Ecto neural progenitor cell (in vitro differentiated cells): ENCODE measurements around the gene PARP3.

Source experiments
- DNase-seq: peaks from one replicate; pipeline ENCODE4 v3.0.0-alpha.2; 2018; ENCODE audit warnings: low spot score

PARP3 gene

DNA sequence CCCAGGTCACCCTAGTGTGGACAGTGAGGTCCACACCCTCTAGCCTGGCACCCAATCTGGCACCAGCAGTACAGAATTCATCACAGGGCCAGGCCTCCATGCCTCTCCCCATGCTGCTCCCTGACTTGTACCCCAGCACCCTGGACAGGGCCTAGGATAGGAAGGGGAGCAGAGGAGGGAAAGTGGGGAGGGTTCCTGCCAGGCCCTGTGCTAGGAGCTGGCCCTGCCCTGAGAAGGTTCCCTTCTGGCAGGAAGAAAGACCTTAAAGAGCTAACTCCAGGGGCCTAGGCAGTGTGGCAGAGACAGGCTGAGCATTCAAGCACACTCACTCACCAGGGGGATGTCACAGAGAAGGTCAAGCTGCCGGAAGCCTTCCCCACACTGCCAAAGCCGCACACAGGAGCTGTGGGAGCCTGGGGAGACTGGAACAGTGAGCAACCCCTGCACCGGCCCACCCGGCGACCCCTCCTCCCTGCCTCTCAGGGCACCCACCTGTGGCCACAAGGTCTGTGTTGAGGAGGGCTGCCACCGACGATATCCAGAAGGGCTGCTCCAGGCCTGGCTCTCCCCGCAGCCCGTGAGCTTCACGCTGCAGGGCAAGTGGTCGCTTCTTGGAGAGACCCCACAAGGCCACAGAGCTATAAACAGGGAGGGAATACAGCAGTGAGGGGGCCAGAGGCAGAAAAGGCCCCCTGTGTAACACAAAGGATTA lies 7.9 kb upstream of the PARP3 start:
- no peak for DNase-seq

DNA sequence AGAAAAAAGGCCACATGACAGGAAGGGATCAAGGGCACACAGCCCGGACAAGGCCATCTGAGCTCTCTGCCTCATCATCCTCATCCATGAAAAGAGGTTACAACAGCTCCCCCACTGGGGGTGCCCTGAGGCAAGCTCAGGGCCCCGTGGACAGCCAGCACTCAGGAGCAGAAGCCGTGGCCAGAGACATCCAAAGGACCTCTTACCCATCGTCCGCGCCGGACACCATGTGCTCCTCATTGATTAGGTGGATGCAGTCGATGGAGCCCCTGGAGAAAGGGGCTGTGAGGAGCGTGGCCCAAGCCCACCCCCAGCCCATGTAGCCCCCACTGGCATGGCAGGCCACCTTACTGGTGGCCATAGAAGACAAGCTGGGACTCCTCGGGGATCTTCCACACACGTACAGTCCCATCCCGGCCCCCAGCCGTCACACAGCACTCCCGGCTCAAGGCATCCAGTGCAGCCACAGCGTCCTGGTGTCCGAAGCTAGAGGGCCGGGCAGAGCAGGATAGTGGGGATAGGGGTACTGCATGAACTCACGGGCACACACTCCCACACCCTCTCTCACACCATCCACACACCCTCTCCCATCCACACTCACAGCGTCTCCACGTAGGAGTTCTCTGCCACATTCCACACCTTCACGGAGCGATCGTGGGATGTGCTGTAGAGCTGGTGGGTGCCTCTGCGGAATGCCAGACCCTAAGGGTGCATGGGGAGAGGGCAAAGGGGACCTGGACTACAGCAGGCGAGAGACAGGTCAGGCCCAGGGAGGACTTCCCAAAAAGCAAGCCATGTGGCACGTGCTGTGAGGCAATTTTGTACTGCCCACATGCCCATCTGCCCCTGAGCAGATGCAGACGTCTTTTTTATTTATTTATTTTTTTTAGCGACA lies 6.9 kb upstream of the PARP3 start:
- no peak for DNase-seq

GRCh38 chr3:51935886-51936755 lies 6.0 kb upstream of the PARP3 start:
- DNase-seq = no peak

DNA sequence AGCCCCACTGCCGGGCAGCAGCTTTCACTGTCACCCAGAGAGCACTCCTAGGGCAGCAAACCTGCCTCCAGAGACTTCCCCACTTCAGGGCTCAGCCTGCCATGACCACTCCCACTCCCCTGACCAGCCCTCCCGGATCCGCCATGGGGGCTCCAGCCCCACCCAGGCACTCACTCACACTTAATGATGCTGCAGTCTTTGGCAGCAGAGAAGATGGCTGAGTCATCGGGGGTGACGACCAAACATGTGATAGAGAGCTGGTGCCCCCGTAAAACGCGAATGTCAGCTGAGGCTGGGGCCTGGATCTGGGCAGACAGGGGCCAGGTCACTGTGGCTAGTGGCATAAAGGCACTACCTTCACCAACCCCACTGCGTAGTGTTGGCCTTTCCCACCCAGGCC lies 5.1 kb upstream of the PARP3 start:
- DNase-seq = no peak

DNA sequence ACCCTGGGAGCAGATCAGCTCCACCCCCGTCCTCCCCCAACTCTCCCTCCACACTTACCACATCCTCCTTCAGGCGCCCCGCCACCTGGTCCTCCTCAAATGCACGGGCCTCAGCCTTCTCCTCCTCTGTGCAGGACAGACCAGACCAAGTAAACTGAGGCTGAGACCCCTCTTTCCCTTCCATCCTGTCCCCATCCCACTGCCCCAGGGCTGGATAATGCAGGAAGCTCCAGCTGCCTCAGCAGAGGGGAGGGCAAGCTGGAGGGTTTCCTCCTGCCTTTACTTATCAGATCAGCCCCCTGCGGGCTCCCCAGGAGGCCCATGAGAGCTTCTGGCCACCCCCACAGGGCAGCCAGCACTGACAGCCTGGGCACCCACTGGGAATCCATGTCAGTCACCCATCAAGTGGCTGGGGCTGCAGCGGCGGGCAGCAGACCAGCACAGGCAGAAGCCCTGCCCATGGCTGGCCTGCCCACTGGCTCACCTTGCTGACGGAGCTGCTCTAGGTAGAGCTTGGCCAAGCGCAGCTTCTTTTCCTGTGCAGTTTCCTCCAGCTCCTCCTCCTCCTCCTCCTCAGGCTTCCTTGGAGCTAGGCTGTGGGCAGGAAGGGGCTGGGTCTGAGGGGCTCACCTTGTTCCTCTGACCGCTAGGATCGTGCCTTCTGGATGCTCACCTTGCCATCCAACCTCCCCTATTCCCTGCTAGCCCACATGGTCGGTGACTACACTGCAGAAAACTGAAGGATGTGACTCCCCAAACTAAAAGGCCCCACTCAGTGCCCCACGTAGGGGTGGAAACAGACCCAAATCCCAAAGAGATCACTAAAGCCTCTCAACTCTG lies 4.3 kb upstream of the PARP3 start:
- no peak for DNase-seq

GRCh38 chr3:51938780-51939425 lies 3.3 kb upstream of the PARP3 start:
- no peak for DNase-seq

DNA sequence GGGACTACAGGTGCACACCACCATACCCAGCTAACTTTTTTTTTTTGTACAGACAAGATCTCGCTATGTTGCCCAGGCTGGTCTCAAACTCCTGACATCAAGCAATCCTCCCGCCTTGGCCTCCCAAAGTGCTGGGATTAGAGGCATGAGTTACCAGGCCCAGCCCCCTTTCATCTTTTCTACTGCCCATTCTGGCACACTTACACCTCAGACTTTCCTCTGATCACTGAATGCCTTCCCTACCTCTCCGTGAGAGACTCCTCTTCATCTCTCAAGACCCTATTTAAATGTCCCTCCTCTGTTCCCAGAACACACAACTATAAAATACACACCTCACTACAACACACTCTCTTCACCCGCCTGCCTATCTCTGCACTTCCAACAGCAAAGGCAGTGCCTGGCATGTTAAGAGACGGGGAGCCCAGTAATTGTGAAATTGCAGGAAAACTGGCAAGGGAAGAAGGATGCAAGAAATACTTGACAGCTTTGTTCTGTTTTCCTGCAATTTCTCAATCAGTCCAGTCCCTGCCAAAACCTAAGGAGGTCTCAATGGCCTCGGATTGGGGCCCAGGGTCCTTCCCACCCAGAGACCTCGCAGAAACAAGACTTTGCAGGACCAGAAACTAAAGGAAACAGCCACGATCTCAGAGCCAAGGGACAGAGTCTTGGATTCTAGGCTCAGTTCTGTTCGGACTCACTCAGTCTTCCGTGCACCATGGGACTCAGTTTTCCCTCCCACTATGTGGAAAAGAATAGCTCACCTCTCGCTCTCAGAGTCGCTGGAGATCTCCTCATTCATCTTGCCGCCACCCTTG lies 1.3 kb upstream of the PARP3 start:
- no peak for DNase-seq

DNA sequence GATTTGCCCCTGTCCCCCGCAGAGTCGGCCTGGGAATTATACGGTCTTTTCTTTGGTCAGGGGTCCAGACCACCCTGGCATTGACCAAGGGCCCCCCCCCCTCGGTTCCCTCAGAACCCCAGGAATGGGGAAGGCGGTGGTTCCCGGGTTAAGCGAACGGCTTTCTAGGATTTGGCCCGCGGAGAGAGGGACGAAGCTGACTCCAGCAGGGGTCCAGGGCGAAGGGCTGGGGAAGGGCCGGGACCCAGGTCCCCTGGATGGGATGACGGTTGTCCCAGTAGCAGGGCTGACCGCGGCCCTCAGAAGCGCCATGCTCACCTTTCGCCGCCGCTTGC lies 733 bp upstream of the PARP3 start:
- no peak for DNase-seq

- no peak for DNase-seq
Measured at GRCh38 chr3:51942603-51943450, 664 bp downstream of the PARP3 start.

GRCh38 chr3:51943451-51944391 lies 1.6 kb downstream of the PARP3 start:
- peak; percentile 49 for DNase-seq

- DNase-seq = peak; percentile 43
Measured at GRCh38 chr3:51944451-51945021, 2.4 kb downstream of the PARP3 start.

DNA sequence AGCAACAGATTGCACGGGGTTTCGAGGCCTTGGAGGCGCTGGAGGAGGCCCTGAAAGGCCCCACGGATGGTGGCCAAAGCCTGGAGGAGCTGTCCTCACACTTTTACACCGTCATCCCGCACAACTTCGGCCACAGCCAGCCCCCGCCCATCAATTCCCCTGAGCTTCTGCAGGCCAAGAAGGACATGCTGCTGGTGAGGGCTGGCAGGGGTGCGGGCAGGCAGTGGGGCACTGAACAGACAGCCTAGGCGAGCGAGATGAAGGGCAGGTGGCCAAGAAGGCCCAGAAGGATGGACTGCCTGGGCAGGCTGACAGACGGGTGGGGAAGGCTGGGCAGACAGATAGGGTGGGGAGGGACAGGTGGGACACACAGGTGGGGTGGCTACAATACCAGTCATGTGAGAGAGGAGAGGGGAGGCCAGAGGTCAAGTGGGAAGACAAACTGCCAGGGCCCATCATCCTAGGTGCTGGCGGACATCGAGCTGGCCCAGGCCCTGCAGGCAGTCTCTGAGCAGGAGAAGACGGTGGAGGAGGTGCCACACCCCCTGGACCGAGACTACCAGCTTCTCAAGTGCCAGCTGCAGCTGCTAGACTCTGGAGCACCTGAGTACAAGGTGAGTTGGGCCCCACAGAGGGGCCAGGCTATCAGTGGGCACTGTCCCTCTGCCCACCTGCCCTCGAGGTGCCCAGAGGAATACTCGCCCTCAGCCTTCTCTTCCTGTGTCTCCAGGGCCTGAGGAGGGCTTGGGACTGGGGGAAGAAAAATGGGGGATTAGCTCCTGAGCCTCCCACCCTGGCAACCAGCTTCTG lies 3.1 kb downstream of the PARP3 start:
- DNase-seq = peak; percentile 43

GRCh38 chr3:51945926-51946705 lies 4.0 kb downstream of the PARP3 start:
- no peak for DNase-seq

- no peak for DNase-seq
Measured at GRCh38 chr3:51946796-51947195, 4.6 kb downstream of the PARP3 start.

DNA sequence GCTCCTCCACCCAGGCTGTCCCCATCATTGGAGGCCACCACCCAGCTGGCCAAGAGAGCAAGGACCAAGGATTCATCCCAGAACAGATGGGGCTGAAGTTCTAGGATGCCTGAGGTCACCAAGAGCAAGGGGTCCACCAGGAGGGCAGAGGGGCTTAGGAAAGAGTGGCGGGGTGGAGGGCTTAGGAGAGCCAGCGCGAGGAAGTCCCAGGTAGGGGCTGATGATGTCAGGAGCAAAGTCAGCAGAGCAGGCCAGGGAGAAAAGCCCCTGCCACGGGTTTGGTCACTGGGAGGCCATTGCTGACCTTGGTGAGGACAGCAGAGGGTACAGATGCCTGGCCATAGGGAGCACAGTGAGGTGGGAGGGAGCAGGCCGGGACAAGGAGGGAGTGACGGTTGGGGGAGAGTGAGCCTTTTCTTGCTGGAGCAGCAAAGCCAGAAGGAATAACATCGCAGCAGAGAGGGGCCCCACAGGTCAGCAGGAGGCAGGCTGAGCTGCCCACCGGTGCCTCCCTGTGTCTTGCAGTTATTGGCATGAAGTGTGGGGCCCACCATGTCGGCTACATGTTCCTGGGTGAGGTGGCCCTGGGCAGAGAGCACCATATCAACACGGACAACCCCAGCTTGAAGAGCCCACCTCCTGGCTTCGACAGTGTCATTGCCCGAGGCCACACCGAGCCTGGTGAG lies 5.2 kb downstream of the PARP3 start:
- no peak for DNase-seq
